K562 (cell line): ENCODE measurements around the gene ADAT3. TPM values are rescaled to one million over a fixed set of nuclear protein-coding genes. Genes with fewer than 3 reads are reported as not detected.
"Not testable (repeated sequence)": the region's sequence is repeated elsewhere in the genome, so short reads cannot be mapped to it uniquely, and the experiment has no call there.

ENCODE experiments used
- ATAC-seq: fragments of 200-7000 bp; cut with Tn5 transposase; 3 replicates; pipeline ENCODE4 v1.9.1; 2020; ENCODE audit warnings: moderate library complexity
- BruUV-seq: library from RNA; stranded (reverse); fragments of 400-500 nt; replicated peaks from 2 replicates; lab custom pipeline; 2021; lab: Mats Ljungman, UMichigan
- CTCF ChIA-PET: fragments of 300-600 bp; formaldehyde crosslinking; extraction: SDS; loops from one replicate; lab custom pipeline; 2021; ENCODE audit warnings: low intra/inter-chr PET ratio; lab: Yijun Ruan, JAX
- POLR2A ChIA-PET: fragments of 300-600, 350-650 bp; sonication (Branson Sonifier 250); formaldehyde crosslinking; extraction: SDS; loops from one replicate; lab custom pipeline; 2021; ENCODE audit warnings: antibody characterized with exemption, inconsistent platforms; lab: Yijun Ruan, JAX
- DNase-seq, 4 experiments: peaks; one replicate each; pipeline versions ENCODE4 v3.0.0 to v3.0.0-alpha.2; 2011 to 2018; ENCODE audit warnings: low spot score in 3 of 4, mixed read lengths in 3 of 4; ENCODE audit errors: extremely low read depth in 1 of 4
- FAIRE-seq: peaks from 2 replicates; lab custom pipeline; 2011; peaks lifted over from hg19 to GRCh38; lab: Jason Lieb, UNC
- H2AFZ ChIP-seq: 2 replicates; pipeline ENCODE4 v1.6.0; 2011; ENCODE audit warnings: low read depth, low read length, control low read depth, inconsistent platforms
- H3K27ac ChIP-seq: fragments of 200-600 bp; 3 replicates; pipeline ENCODE4 v1.8.0; 2011; ENCODE audit warnings: low read depth, mild to moderate bottlenecking, control low read depth, inconsistent platforms, low read length, moderate library complexity, mixed read lengths; ENCODE audit errors: extremely low read depth
- H3K27me3 ChIP-seq, 2 experiments: fragments of 300-600 bp in 1 of 2; 2 replicates in 1 of 2; 3 replicates in 1 of 2; pipeline versions ENCODE4 v1.6.0 to v1.8.0; 2011; ENCODE audit warnings: inconsistent platforms in 2 of 2, low read length in 2 of 2, mild to moderate bottlenecking in 1 of 2, mixed read lengths in 1 of 2, moderate library complexity in 1 of 2; ENCODE audit not compliant: control insufficient read depth in 2 of 2, insufficient read depth in 2 of 2
- H3K36me3 ChIP-seq: fragments of 300-600 bp; 3 replicates; pipeline ENCODE4 v1.8.0; 2011; ENCODE audit warnings: mild to moderate bottlenecking, low read length, inconsistent platforms; ENCODE audit not compliant: control insufficient read depth, insufficient read depth
- H3K4me1 ChIP-seq, 2 experiments: fragments of 200-600 bp in 1 of 2; replicated peaks in 1 of 2; 2 replicates in 1 of 2; 3 replicates in 1 of 2; pipeline versions ENCODE4 v1.5.1 to v1.8.0; 2011; ENCODE audit warnings: inconsistent platforms in 2 of 2, low read length in 2 of 2, mild to moderate bottlenecking in 1 of 2, mixed read lengths in 1 of 2, moderate library complexity in 1 of 2; ENCODE audit not compliant: control insufficient read depth in 2 of 2, insufficient read depth in 2 of 2
- H3K4me2 ChIP-seq: 2 replicates; pipeline ENCODE4 v1.6.1; 2011; ENCODE audit warnings: low read length, control low read depth, inconsistent platforms, mixed read lengths; ENCODE audit not compliant: insufficient read depth
- H3K4me3 ChIP-seq: fragments of 200-600 bp; sonication (generic), shearing (Covaris generic); 2 replicates; pipeline ENCODE4 v1.5.1; 2016; ENCODE audit warnings: control low read depth, inconsistent platforms
- H3K79me2 ChIP-seq: fragments of 200-600 bp; 3 replicates; pipeline ENCODE4 v1.8.0; 2011; ENCODE audit warnings: low read length, inconsistent platforms; ENCODE audit not compliant: control insufficient read depth, insufficient read depth
- H3K9ac ChIP-seq, 2 experiments: 2 replicates each; pipeline versions ENCODE4 v1.6.0 to v1.6.1; 2011; ENCODE audit warnings: low read depth in 2 of 2, low read length in 2 of 2, control low read depth in 1 of 2, inconsistent platforms in 1 of 2, mild to moderate bottlenecking in 1 of 2, mixed read lengths in 1 of 2; ENCODE audit not compliant: insufficient read depth in 1 of 2
- H3K9me1 ChIP-seq: one replicate; pipeline ENCODE4 v1.6.0; 2011; ENCODE audit warnings: inconsistent platforms, mild to moderate bottlenecking, low read length, moderate library complexity; ENCODE audit not compliant: control insufficient read depth, insufficient read depth
- H3K9me3 ChIP-seq: replicated peaks from 2 replicates; pipeline ENCODE4 v1.5.1; 2011; ENCODE audit warnings: low read depth, low read length, inconsistent platforms; ENCODE audit not compliant: control insufficient read depth, insufficient read depth
- H4K20me1 ChIP-seq: replicated peaks from 2 replicates; pipeline ENCODE4 v1.6.1; 2011; ENCODE audit warnings: low read length, inconsistent platforms, mixed read lengths; ENCODE audit not compliant: control insufficient read depth, insufficient read depth
- C11orf30 ChIP-seq: fragments of 450-650 bp; IDR thresholded peaks from 2 replicates; pipeline ENCODE4 v1.6.1; 2016; ENCODE audit warnings: low read depth, mild to moderate bottlenecking
- CBFA2T2 ChIP-seq: fragments of 450-650 bp; conservative IDR thresholded peaks from 2 replicates; pipeline ENCODE4 v1.6.1; 2017; ENCODE audit warnings: mild to moderate bottlenecking
- EWSR1 ChIP-seq: fragments of 450-650 bp; IDR thresholded peaks from 2 replicates; pipeline ENCODE4 v1.6.1; 2018; ENCODE audit warnings: borderline replicate concordance, mild to moderate bottlenecking, low read depth, moderate library complexity; ENCODE audit not compliant: partially characterized antibody
- KDM5B ChIP-seq: fragments of 200-600 bp; sonication (generic); IDR thresholded peaks from 2 replicates; pipeline ENCODE4 v1.6.1; 2012; ENCODE audit warnings: low read depth, mild to moderate bottlenecking, moderate library complexity, low read length, control low read depth, inconsistent platforms; ENCODE audit not compliant: insufficient replicate concordance
- NFIC ChIP-seq: fragments of 450-650 bp; IDR thresholded peaks from 2 replicates; pipeline ENCODE4 v1.6.1; 2017; ENCODE audit warnings: mild to moderate bottlenecking, inconsistent platforms
- ZNF23 ChIP-seq: fragments of 250-450 bp; sonication (Bioruptor Pico); IDR thresholded peaks from 2 replicates; pipeline ENCODE4 v1.4.0; 2020; ENCODE audit warnings: mild to moderate bottlenecking
- ZNF324 ChIP-seq: fragments of 250-450 bp; sonication (Bioruptor Pico); IDR thresholded peaks from 2 replicates; pipeline ENCODE4 v1.4.0; 2020; ENCODE audit warnings: mild to moderate bottlenecking
- ZNF41 ChIP-seq: fragments of 250-450 bp; sonication (Bioruptor Pico); conservative IDR thresholded peaks from 2 replicates; pipeline ENCODE4 v1.4.0; 2020; ENCODE audit warnings: mild to moderate bottlenecking
- ZNF584 ChIP-seq: fragments of 200-800 bp; sonication (Bioruptor generic); IDR thresholded peaks from 2 replicates; pipeline ENCODE4 v1.6.1; 2016; ENCODE audit warnings: low read depth, mild to moderate bottlenecking, missing genetic modification characterization, missing compliant biosample characterization
- ZNF740 ChIP-seq, 3 experiments: fragments of 200-800 bp in 1 of 3; sonication (Bioruptor generic) in 1 of 3; sonication (generic) in 1 of 3; formaldehyde crosslinking in 1 of 3; IDR thresholded peaks; 2 replicates each; pipeline versions ENCODE4 v1.6.1 to v1.8.0; 2016 to 2022; ENCODE audit warnings: mild to moderate bottlenecking in 2 of 3, missing compliant biosample characterization in 2 of 3, missing genetic modification characterization in 2 of 3, missing genetic modification reagents in 1 of 3
- ZNF77 ChIP-seq: fragments of 250-450 bp; sonication (Bioruptor Pico); IDR thresholded peaks from 2 replicates; pipeline ENCODE4 v1.5.0; 2020
- ZSCAN29 ChIP-seq: fragments of 450-650 bp; IDR thresholded peaks from 2 replicates; pipeline ENCODE4 v1.6.1; 2017
- WGBS: fragments of 100-300 bp; shearing (Covaris generic); methylation state at CpG from one replicate; pipeline ENCODE4 v1.1.6; 2016; ENCODE audit warnings: low coverage, mixed read lengths; ENCODE audit not compliant: insufficient coverage; ENCODE audit errors: missing lambda C conversion rate; 5-methylcytosine and 5-hydroxymethylcytosine counted together
- in situ Hi-C: fragments of 300-500 bp; cut with MboI; formaldehyde crosslinking; loops from 4 replicates; pipeline ENCODE4 v1.15.0; 2018; ENCODE audit warnings: inconsistent platforms, mixed read lengths
- intact Hi-C: fragments of 100-400 bp; cut with micrococcal nuclease; formaldehyde crosslinking; loops from 2 replicates; pipeline ENCODE4 v1.14.2; 2022
- polyA plus RNA-seq, 8 experiments: library from polyadenylated mRNA; depleted of rRNA in 4 of 8; stranded (reverse) in 5 of 8; unstranded in 3 of 8; fragments of >200 nt; fragmentation: Nextera tagmentation in 2 of 8; fragmentation: Illumina TruSeq in 1 of 8; extraction: Ambion mirVana in 2 of 8; extraction: Trizol in 1 of 8; gene quantifications; 2 replicates each; pipeline versions ENCODE4 v1.2.1 to v1.2.3, GENCODE V29; 2011 to 2014; ENCODE audit warnings: inconsistent platforms in 1 of 8, missing spikeins in 1 of 8
- total RNA-seq, 7 experiments: library from RNA; depleted of rRNA in 6 of 7; stranded (reverse); fragments of >200 nt in 6 of 7; fragmentation: Illumina TruSeq in 2 of 7; extraction: Trizol in 2 of 7; gene quantifications; 2 replicates each; pipeline versions ENCODE4 v1.2.1 to v1.2.3, GENCODE V29; 2011 to 2021; ENCODE audit warnings: low replicate concordance in 1 of 7

ADAT3 gene
- total and polyA plus RNA-seq, 9 of the 15 experiments (the other 6 are each of a cell fraction or from before 2014, with no cell fraction given): 0.67 to 15.6 (median 7.8) TPM; not detected in 4

DNA sequence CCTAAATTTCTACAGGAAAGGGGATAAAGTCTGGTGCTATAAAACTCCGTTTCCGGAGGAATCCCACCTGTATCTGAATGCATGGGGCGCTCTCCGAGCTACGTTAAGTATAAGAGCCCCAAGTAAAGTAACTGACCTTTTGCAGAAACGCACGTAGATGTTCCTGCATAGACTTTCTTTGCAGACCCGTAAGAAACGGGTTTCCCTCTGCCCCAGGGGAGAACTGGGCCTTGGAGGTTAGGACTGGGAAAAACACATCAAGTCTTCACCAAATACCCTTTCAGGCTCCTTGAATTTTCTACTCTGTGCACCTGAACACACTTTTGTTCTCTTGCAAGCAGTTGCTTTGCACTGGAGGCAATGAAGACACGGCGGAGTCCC, 29.9 kb upstream of the ADAT3 start:
- peak overlapping the region; percentile 94 for H3K27ac ChIP-seq
- CTCF ChIA-PET: interaction anchor here (0.6 kb wide), 1 partner anchor 54 kb away, joined by 5 read pairs; no protein-coding TSS in a partner anchor
- peak overlapping the region; percentile 97 for H3K4me2 ChIP-seq
- DNase-seq: peak in 1 of 4 experiments; percentile 37
- intact Hi-C loops, H3K27me3 ChIP-seq, BruUV-seq, in situ Hi-C loops, H4K20me1 ChIP-seq: not testable (repeated sequence)
- WGBS: 2% methylated on average over 11 of the region's 11 CpGs
- peak; percentile 36; the same call in 1 of the 2 replicates for TF ChIP-seq ZSCAN29
- 0 out of 2 replicates have a peak, but pooled peaks have one; percentile 5 for TF ChIP-seq CBFA2T2
- TF ChIP-seq, all 486 proteins: peak for 2; not testable (repeated sequence) for 484
- H3K9me1 ChIP-seq, H3K9me3 ChIP-seq, H2AFZ ChIP-seq: not testable (repeated sequence)
- peak overlapping the region; percentile 100 for H3K4me3 ChIP-seq
- peaks cover 62% of the 10 kb centered on the region for H3K79me2 ChIP-seq
- H3K9ac ChIP-seq: peak overlapping the region; percentile 95 to 99
- peak; percentile 0; the same call in 1 of the 3 replicates for ATAC-seq
- POLR2A ChIA-PET: interaction anchor here (0.6 to 2.3 kb wide), 7 partner anchors 8 to 174 kb away, joined by 3 to 24 read pairs (median 4); no protein-coding TSS in a partner anchor
- peaks cover 37 to 54% of the 10 kb centered on the region in 2 experiments for H3K4me1 ChIP-seq
- peak; percentile 76 for FAIRE-seq
- peaks cover 35% of the 10 kb centered on the region; the same call in 2 of the 3 replicates for H3K36me3 ChIP-seq

DNA sequence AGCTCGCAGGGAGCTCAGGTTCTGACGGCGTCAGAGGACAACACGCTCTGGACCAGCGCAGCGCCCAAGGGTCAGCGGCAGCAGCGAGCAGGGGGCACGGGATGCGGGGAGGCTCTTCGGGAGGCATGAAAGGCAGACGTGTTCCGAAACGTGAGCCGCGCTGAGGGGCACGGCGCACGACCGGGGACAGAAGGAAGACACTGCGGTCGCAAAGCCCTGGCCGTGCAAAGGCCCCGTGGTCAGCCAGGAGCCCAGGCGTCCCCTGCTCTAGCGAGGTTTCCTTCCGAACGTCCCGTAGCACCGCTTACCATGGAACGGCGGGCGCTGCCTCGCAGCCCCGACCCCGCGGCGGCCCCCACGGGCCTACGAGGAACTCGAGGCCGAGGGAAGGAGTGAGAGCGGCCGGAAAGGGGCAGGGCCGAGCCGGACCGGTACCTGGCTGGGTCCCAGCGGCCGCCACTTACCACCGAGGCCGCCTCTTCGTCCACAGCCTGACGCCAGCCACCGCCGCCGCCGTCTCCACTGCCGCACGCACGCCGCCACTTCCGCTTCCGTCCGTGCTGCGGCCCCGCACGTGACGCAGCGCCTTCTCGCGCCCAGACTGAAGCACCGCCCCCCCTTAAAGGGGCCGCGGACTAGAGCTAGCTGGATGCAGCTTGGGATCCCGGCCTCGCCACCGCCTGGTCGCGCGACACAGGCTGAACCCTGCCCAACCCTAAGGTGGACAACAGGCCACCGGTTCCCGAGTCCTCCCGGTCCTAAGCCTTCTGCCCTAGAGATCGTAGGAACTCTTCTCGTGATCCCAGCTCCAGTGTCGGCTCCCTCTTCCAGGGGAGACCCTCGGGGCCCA, 29.3 kb upstream of the ADAT3 start:
- ChIA-PET CTCF (no interaction called here), POLR2A (interaction anchor here (0.6 to 2.3 kb wide), 10 partner anchors 8 to 45 kb away, joined by 3 to 24 read pairs (median 4); no protein-coding TSS in a partner anchor)
- Histone ChIP-seq H3K79me2 (peaks cover 62% of the 10 kb centered on the region), H2AFZ (peak overlapping the region; percentile 86), H3K27ac (peak overlapping the region; percentile 94), H3K9me3 (no peaks in the 10 kb centered on the region), H3K9ac (peak overlapping the region; percentile 95 to 99), H3K9me1 (no peaks in the 10 kb centered on the region), H3K4me1 (peaks cover 37 to 56% of the 10 kb centered on the region in 2 experiments), H3K27me3 (no peaks in the 10 kb centered on the region), H3K4me3 (peak overlapping the region; percentile 100), H3K36me3 (peaks cover 33% of the 10 kb centered on the region; the same call in 2 of the 3 replicates), H4K20me1 (peaks cover 8% of the 10 kb centered on the region; the same call in 1 of the 2 replicates), H3K4me2 (peak overlapping the region; percentile 97)
- in situ Hi-C loops (no loop called here), intact Hi-C loops (no loop called here)
- WGBS: 2% methylated on average over 48 of the region's 87 CpGs
- FAIRE-seq (peak; percentile 91), DNase-seq (peak; percentile 77 to 97 (median 84)), ATAC-seq (peak; percentile 88)
- BruUV-seq: TSS peak; percentile 71
- TF ChIP-seq ZNF584 (CRISPR knock-in tag) (no peak), C11orf30 (peak; percentile 66), ZNF740 (CRISPR knock-in tag; IDR thresholded peaks at IDR 0.05) (peak; percentile 46; the same call in 1 of the 2 replicates), ZNF740 (tag; IDR thresholded peaks at IDR 0.05) (no peak; a peak in 1 of 4 replicates), ZNF23 (CRISPR knock-in tag) (no peak), EWSR1 (no peak), NFIC (peak; percentile 22), ZNF41 (CRISPR knock-in tag) (no peak), KDM5B (peak; percentile 71), ZNF324 (CRISPR knock-in tag) (no peak), ZNF77 (no peak)
